Hematopoietic multipotent progenitor cell treated with erythropoietin and hydrocortisone succinate and interleukin-3 and kit ligand, for 6 days (in vitro differentiated cells): ENCODE measurements around the gene GEMIN4.
"Not testable (repeated sequence)": the region's sequence is repeated elsewhere in the genome, so short reads cannot be mapped to it uniquely, and the experiment has no call there.

ENCODE experiments used
- DNase-seq: peaks from one replicate; pipeline ENCODE4 v3.0.0-alpha.2; 2015

Gene GEMIN4

GRCh38 chr17:737561-738113 is 14.4 kb downstream of the GEMIN4 start:
- no peak for DNase-seq

- no peak for DNase-seq
Observed at GRCh38 chr17:733743-734142, 18.3 kb downstream of the GEMIN4 start.

GRCh38 chr17:732902-733720 is 19.0 kb downstream of the GEMIN4 start:
- DNase-seq = peak; percentile 48

GRCh38 chr17:732067-732901 is 19.8 kb downstream of the GEMIN4 start, which contains the start of gene TLCD3A:
Gene TLCD3A (plus strand): TSS chr17:732596. CDS start chr17:732648, 52 bp downstream.
- peak; percentile 77 for DNase-seq

GRCh38 chr17:731644-732066 is 20.4 kb downstream of the GEMIN4 start:
- DNase-seq = peak; percentile 41

- DNase-seq = no peak
Observed at GRCh38 chr17:728911-729310, 23.2 kb downstream of the GEMIN4 start.

GRCh38 chr17:726271-726919 is 25.7 kb downstream of the GEMIN4 start:
- no peak for DNase-seq

GRCh38 chr17:725746-726145 is 26.3 kb downstream of the GEMIN4 start:
- no peak for DNase-seq

- no peak for DNase-seq
Observed at GRCh38 chr17:725084-725483, 27.0 kb downstream of the GEMIN4 start.

- no peak for DNase-seq
Observed at GRCh38 chr17:721540-721937, 30.5 kb downstream of the GEMIN4 start.

GRCh38 chr17:720706-721539 is 31.1 kb downstream of the GEMIN4 start:
- no peak for DNase-seq

GRCh38 chr17:718075-718474 is 34.0 kb downstream of the GEMIN4 start:
- no peak for DNase-seq

GRCh38 chr17:708132-708531 is 43.9 kb downstream of the GEMIN4 start:
- no peak for DNase-seq

- peak; percentile 73 for DNase-seq
Observed at GRCh38 chr17:705863-706262, 46.2 kb downstream of the GEMIN4 start.

- DNase-seq = no peak
Observed at GRCh38 chr17:705011-705410, 47.1 kb downstream of the GEMIN4 start.

GRCh38 chr17:704111-704864 is 47.8 kb downstream of the GEMIN4 start:
- no peak for DNase-seq

GRCh38 chr17:703081-703875 is 48.8 kb downstream of the GEMIN4 start:
- no peak for DNase-seq

GRCh38 chr17:700504-701094 is 51.5 kb downstream of the GEMIN4 start:
- peak; percentile 75 for DNase-seq

- DNase-seq = no peak
Observed at GRCh38 chr17:699345-699744, 52.7 kb downstream of the GEMIN4 start.

- not testable (repeated sequence) for DNase-seq
Observed at GRCh38 chr17:698096-698495, 54.0 kb downstream of the GEMIN4 start.
